HG03095 (cell line): ENCODE measurements around the gene HOXA7.

Source experiments
- ATAC-seq: cut with Tn5 transposase; IDR thresholded peaks from one replicate; pipeline ENCODE4 v1.9.1; 2021; ENCODE audit warnings: moderate library complexity; ENCODE audit not compliant: unreplicated experiment

Gene HOXA7

GRCh38 chr7:27137640-27138315, 18.7 kb downstream of the HOXA7 start:
- no peak for ATAC-seq

GRCh38 chr7:27134392-27134791, 22.1 kb downstream of the HOXA7 start:
- no peak for ATAC-seq

- ATAC-seq, result no peak
Measured at GRCh38 chr7:27133409-27134231, 22.9 kb downstream of the HOXA7 start.

GRCh38 chr7:27132978-27133377, 23.5 kb downstream of the HOXA7 start:
- ATAC-seq, result no peak

GRCh38 chr7:27132214-27132613, 24.3 kb downstream of the HOXA7 start:
- no peak for ATAC-seq

GRCh38 chr7:27131390-27131819, 25.1 kb downstream of the HOXA7 start:
- ATAC-seq, result no peak

GRCh38 chr7:27130540-27131389, 25.7 kb downstream of the HOXA7 start, which contains the start of gene HOXA4:
Gene HOXA4, minus strand, starts transcription at chr7:27130757. Its CDS starts 24 bp downstream, at chr7:27130733.
- ATAC-seq, result no peak

GRCh38 chr7:27129729-27130539, 26.5 kb downstream of the HOXA7 start:
- no peak for ATAC-seq

GRCh38 chr7:27128776-27129728, 27.4 kb downstream of the HOXA7 start:
- no peak for ATAC-seq

- no peak for ATAC-seq
Measured at GRCh38 chr7:27128034-27128433, 28.4 kb downstream of the HOXA7 start.

GRCh38 chr7:27126596-27127327, 29.7 kb downstream of the HOXA7 start:
- ATAC-seq, result no peak

- ATAC-seq, result no peak
Measured at GRCh38 chr7:27125986-27126394, 30.5 kb downstream of the HOXA7 start.

- ATAC-seq, result no peak
Measured at GRCh38 chr7:27124902-27125689, 31.4 kb downstream of the HOXA7 start.

GRCh38 chr7:27124096-27124901, 32.2 kb downstream of the HOXA7 start:
- ATAC-seq, result no peak

GRCh38 chr7:27123477-27124053, 32.9 kb downstream of the HOXA7 start:
- no peak for ATAC-seq

GRCh38 chr7:27123007-27123476, 33.4 kb downstream of the HOXA7 start:
- no peak for ATAC-seq
